PC-3 (cell line): ENCODE data around the gene SYT7.

ENCODE experiments used
- EZH2 ChIP-seq: fragments of 300-600 bp; sonication (generic); IDR thresholded peaks from one replicate; pipeline ENCODE4 v1.6.1; 2017; ENCODE audit warnings: antibody characterized with exemption, mild to moderate bottlenecking, low read length; ENCODE audit not compliant: unreplicated experiment
- EZH2phosphoT487 ChIP-seq: fragments of 300-600 bp; sonication (generic); IDR thresholded peaks from 2 replicates; pipeline ENCODE4 v1.6.1; 2018; ENCODE audit warnings: mild to moderate bottlenecking, antibody characterized with exemption, low read length, borderline replicate concordance
- TF ChIP-seq, protein P1 (sequence below): fragments of 300-600 bp; sonication (generic); conservative IDR thresholded peaks from 2 replicates; pipeline ENCODE4 v1.5.1; 2017; ENCODE audit warnings: antibody characterized with exemption, low read depth, mild to moderate bottlenecking, low read length

DNA sequence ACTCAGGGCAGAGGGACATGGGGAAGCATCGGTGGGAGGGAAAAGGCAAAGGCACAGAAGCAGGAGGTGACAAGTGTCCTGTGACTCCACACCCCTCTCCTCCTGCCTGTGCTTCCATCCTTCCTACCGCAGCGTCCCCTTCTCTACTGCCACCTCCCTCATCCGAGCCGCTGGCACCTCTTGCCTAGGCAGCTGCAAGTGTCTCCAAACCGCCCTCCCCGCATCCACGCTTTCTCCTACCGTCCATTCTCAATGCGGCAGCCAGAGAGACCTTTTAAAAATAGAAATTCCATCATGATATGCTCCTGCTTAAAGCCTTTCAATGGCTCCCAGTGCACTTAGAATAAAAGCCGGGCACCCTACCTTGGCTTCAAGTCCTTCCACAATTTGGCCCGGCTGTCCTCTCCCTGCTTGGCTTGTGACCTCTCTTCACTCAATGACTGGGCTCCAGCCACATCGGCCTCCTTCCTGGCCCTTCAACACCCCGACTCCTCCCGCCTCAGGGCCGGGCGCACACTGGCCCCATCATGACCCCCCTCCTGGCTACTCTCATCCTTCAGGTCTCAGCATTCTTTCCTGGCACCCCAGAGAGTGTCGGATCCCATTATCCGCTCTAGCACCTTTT lies 55.8 kb downstream of the SYT7 start:
- TF ChIP-seq, protein P1, sequence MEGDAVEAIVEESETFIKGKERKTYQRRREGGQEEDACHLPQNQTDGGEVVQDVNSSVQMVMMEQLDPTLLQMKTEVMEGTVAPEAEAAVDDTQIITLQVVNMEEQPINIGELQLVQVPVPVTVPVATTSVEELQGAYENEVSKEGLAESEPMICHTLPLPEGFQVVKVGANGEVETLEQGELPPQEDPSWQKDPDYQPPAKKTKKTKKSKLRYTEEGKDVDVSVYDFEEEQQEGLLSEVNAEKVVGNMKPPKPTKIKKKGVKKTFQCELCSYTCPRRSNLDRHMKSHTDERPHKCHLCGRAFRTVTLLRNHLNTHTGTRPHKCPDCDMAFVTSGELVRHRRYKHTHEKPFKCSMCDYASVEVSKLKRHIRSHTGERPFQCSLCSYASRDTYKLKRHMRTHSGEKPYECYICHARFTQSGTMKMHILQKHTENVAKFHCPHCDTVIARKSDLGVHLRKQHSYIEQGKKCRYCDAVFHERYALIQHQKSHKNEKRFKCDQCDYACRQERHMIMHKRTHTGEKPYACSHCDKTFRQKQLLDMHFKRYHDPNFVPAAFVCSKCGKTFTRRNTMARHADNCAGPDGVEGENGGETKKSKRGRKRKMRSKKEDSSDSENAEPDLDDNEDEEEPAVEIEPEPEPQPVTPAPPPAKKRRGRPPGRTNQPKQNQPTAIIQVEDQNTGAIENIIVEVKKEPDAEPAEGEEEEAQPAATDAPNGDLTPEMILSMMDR, result no peak
- TF ChIP-seq EZH2, result no peak
- TF ChIP-seq EZH2phosphoT487, result no peak
